A549 treated with Hydrocortisone at 1 μM for 4 hours (cell line): ENCODE results near the gene CASP10. TPM values are rescaled to one million over a fixed set of nuclear protein-coding genes. Genes with fewer than 3 reads are reported as not detected.

Experiments
- total RNA-seq: library from RNA; stranded (reverse); fragments of 200-300 nt; extraction: Qiagen RNA extraction; gene quantifications from 5 replicates; pipeline ENCODE4 v1.2.3, GENCODE V29; 2022

Gene CASP10
- 1.6 to 2.5 TPM (median 2.2 TPM) in 5 replicates for total RNA-seq

GRCh38 chr2:201182650-201183364, at the start of gene CASP10:
CASP10 (plus strand) TSS chr2:201183141; CDS start chr2:201185778, 2,637 bp downstream.

GRCh38 chr2:201260302-201260800, 77.4 kb downstream of the CASP10 start, which contains the start of gene CASP8:
CASP8 (plus strand) TSS chr2:201260536; CDS start chr2:201266487, 5,951 bp downstream.

Other genes with a start within 250 kb of the CASP10 start
- gene ORC2, start 219.5 kb upstream of the CASP10 start, total RNA-seq: 12.0 to 14.9 TPM (median 14.0 TPM) in 5 replicates
- gene HYCC2, start 111.5 kb upstream of the CASP10 start, total RNA-seq: 2.9 to 5.1 TPM (median 4.6 TPM) in 5 replicates
- 126 to 145 TPM (median 134 TPM) in 5 replicates for gene NDUFB3, start 111.1 kb upstream of the CASP10 start, total RNA-seq
- gene CFLAR, start 67.0 kb upstream of the CASP10 start, total RNA-seq: 82.5 to 120 TPM (median 99.8 TPM) in 5 replicates
- gene CASP8, start 77.4 kb downstream of the CASP10 start, total RNA-seq: 30.0 to 44.8 TPM (median 32.7 TPM) in 5 replicates
- gene FLACC1, start 174.2 kb downstream of the CASP10 start, total RNA-seq: 0.16 to 0.46 TPM (median 0.17 TPM) in 5 replicates